Esophagus squamous epithelium (tissue), 4 donors: ENCODE data around the gene WDR35.

ENCODE experiments used
- POLR2A ChIP-seq, 4 donors: fragments of 450-650 bp; IDR thresholded peaks; one replicate each; pipeline ENCODE4 v1.6.1; 2017; ENCODE audit warnings: antibody characterized with exemption in 4 of 4, mild to moderate bottlenecking in 4 of 4, moderate library complexity in 3 of 4
- TF ChIP-seq, protein P1 (sequence below), 6 experiments: fragments of 450-650 bp in 4 of 6; fragments of 200-600 bp in 2 of 6; sonication (generic) in 2 of 6; IDR thresholded peaks; one replicate each; pipeline ENCODE4 v1.5.1; 2016 to 2019; ENCODE audit warnings: antibody characterized with exemption in 6 of 6, mild to moderate bottlenecking in 4 of 6, moderate library complexity in 4 of 6

GRCh38 chr2:19895535-19895934, 94.4 kb downstream of the WDR35 start:
- TF ChIP-seq, protein P1, sequence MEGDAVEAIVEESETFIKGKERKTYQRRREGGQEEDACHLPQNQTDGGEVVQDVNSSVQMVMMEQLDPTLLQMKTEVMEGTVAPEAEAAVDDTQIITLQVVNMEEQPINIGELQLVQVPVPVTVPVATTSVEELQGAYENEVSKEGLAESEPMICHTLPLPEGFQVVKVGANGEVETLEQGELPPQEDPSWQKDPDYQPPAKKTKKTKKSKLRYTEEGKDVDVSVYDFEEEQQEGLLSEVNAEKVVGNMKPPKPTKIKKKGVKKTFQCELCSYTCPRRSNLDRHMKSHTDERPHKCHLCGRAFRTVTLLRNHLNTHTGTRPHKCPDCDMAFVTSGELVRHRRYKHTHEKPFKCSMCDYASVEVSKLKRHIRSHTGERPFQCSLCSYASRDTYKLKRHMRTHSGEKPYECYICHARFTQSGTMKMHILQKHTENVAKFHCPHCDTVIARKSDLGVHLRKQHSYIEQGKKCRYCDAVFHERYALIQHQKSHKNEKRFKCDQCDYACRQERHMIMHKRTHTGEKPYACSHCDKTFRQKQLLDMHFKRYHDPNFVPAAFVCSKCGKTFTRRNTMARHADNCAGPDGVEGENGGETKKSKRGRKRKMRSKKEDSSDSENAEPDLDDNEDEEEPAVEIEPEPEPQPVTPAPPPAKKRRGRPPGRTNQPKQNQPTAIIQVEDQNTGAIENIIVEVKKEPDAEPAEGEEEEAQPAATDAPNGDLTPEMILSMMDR (IDR thresholded peaks at IDR 0.05), result no peak
- no peak for TF ChIP-seq POLR2A (IDR thresholded peaks at IDR 0.05)
